GM12872 (cell line): ENCODE results near the gene MYL12A.

Source experiments
- CTCF ChIP-seq: IDR thresholded peaks from 3 replicates; pipeline ENCODE4 v1.5.1; 2011; ENCODE audit warnings: low read depth, mild to moderate bottlenecking, low read length, moderate library complexity; ENCODE audit not compliant: insufficient read depth

Gene MYL12A

DNA sequence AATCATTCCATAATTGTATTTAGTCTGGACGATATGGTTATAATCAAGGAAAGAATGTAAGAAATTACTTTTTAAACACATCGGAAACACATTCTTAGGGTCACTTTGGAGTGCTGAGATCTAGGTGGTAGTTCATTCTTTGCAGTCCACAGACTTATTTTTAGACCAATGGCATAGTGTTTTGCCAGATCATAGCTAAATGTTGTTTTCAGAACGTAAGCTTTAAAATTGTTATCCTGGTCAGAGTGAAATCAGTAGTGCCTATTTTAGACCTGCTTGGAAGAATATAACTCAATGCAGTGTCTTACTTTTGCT, 4.3 kb downstream of the MYL12A start:
- no peak for TF ChIP-seq CTCF

DNA sequence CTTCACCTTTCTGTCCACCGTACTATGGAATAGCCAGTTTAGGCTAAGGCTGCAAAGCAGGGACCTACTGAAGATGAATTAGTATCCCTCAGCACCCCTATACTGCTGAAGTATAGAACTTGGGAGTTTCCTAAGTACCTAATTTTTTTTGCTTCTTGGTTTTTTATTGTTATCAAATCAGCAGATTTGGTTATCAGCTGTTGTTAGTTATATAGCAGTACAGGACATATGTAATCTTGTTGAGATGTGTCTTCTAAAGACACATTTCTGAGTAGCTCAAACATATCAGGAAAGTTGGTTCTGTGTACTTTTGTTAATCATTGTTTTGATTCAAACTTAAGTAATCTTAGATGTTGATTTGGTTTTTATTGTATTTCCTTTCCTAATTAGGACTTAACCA, 5.2 kb downstream of the MYL12A start:
- TF ChIP-seq CTCF: no peak

GRCh38 chr18:3254725-3255124, 7.1 kb downstream of the MYL12A start:
- TF ChIP-seq CTCF: no peak

DNA sequence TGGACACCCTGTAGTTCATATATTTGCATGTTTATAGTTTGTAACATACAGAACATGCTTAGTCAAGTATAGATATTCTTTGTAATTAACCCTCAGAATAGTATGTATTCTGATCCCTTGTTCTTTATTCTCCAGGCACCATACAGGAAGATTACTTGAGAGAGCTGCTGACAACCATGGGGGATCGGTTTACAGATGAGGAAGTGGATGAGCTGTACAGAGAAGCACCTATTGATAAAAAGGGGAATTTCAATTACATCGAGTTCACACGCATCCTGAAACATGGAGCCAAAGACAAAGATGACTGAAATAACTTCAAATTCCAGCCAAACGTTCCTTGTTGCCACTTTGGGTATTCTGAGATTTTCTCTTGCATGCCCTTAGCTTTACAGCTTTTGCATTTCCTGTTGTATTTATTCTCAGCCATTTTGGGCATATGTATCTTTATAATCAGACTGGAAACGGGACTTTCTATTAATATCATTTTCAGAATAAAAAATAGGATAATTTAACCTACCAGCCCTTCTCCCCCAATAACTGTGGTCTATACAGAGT, 8.1 kb downstream of the MYL12A start:
- TF ChIP-seq CTCF: no peak

DNA sequence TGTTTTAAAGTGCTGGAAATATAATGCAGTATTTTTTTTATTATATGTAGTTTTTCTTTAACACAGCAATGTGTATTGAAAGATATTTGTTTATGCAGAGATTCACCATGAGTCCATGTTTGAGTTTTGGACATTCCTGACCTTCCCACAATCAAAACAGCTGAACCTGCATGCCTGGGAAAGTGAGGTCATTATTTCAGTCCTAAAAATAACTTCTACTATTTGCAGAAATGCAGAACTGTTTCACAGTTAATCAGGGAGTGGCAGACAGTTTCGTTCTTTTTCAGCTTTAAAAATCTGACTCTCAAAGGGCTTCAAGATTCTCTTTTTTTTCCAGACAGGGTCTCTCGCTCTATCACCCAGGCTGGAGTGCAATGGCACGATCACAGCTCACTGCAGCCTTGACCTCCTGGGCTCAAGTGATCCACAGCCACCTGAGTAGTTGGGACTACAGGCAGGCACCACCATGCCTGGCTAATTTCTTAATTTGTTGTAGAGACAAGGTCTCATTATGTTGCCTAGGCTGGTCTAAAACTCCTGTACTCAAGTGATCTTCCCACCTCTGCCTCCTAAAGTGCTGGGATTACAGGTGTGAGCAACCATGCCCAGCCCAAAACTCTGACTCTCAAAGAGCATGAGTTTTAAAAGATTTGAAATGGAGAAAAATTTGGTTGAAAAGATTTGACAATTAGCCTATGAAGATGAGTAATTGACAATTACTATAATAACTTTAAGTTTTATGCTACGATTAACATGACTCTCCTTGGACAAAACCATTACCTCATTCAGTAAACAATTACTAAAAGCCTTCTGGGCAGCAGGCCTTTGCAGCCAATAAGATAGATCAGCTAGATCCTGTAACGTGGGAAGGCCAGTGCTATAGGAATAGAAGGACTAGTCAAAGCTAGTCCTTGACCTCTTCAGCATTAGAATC, 9.4 kb downstream of the MYL12A start:
- no peak for TF ChIP-seq CTCF

- no peak for TF ChIP-seq CTCF
These were observed 10.1 kb downstream of the MYL12A start for GRCh38 chr18:3257627-3258120.

GRCh38 chr18:3260995-3261372, 13.4 kb downstream of the MYL12A start:
- no peak for TF ChIP-seq CTCF
